ENCODE measurements around the gene MRM1.

Gene MRM1

GRCh38 chr17:36632916-36633771 is 31.8 kb downstream of the MRM1 start:
- no peak for DNase-seq (ENCODE audit: low spot score)

GRCh38 chr17:36640346-36640745 is 39.0 kb downstream of the MRM1 start:
- DNase-seq (ENCODE audit: low spot score): no peak

GRCh38 chr17:36640836-36641235 is 39.5 kb downstream of the MRM1 start:
- no peak for DNase-seq (ENCODE audit: low spot score)

GRCh38 chr17:36641331-36641876 is 40.0 kb downstream of the MRM1 start:
- DNase-seq (ENCODE audit: low spot score): no peak

GRCh38 chr17:36641877-36642845 is 40.8 kb downstream of the MRM1 start:
- no peak for DNase-seq (ENCODE audit: low spot score)

GRCh38 chr17:36643086-36643685 is 41.8 kb downstream of the MRM1 start:
- DNase-seq (ENCODE audit: low spot score): no peak

GRCh38 chr17:36645422-36645821 is 44.0 kb downstream of the MRM1 start:
- DNase-seq (ENCODE audit: low spot score): no peak

- DNase-seq (ENCODE audit: low spot score): no peak
Observed at GRCh38 chr17:36647636-36648035, 46.3 kb downstream of the MRM1 start.

- DNase-seq (ENCODE audit: low spot score): no peak
Observed at GRCh38 chr17:36650096-36650775, 48.9 kb downstream of the MRM1 start.

- no peak for DNase-seq (ENCODE audit: low spot score)
Observed at GRCh38 chr17:36653374-36653773, 52.0 kb downstream of the MRM1 start.

- no peak for DNase-seq (ENCODE audit: low spot score)
Observed at GRCh38 chr17:36653856-36654255, 52.5 kb downstream of the MRM1 start.

- DNase-seq (ENCODE audit: low spot score): no peak
Observed at GRCh38 chr17:36655726-36656125, 54.3 kb downstream of the MRM1 start.

GRCh38 chr17:36657390-36657762 is 56.0 kb downstream of the MRM1 start:
- no peak for DNase-seq (ENCODE audit: low spot score)

- no peak for DNase-seq (ENCODE audit: low spot score)
Observed at GRCh38 chr17:36657763-36658490, 56.5 kb downstream of the MRM1 start.
